ENCODE measurements around the gene CNIH4.

DNA sequence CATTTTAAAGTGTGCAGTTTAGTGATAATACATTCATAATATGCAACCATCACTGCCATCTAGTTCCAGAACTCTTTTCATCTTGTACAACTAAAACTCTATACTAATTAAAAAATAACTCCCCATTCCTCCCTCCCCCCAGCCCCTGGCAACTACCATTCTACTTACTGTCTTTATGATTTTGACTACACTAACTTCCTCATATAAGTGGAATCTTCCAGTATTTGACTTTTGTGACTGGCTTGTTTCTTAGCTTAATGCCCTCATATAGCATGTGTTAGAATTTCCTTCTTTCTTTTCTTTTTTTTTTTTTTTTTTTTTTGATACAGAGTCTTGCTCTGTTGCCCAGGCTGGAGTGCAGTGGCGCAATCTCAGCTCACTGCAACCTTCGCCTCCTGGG, 25.4 kb upstream of the CNIH4 start:
- TF ChIP-seq, protein P1, sequence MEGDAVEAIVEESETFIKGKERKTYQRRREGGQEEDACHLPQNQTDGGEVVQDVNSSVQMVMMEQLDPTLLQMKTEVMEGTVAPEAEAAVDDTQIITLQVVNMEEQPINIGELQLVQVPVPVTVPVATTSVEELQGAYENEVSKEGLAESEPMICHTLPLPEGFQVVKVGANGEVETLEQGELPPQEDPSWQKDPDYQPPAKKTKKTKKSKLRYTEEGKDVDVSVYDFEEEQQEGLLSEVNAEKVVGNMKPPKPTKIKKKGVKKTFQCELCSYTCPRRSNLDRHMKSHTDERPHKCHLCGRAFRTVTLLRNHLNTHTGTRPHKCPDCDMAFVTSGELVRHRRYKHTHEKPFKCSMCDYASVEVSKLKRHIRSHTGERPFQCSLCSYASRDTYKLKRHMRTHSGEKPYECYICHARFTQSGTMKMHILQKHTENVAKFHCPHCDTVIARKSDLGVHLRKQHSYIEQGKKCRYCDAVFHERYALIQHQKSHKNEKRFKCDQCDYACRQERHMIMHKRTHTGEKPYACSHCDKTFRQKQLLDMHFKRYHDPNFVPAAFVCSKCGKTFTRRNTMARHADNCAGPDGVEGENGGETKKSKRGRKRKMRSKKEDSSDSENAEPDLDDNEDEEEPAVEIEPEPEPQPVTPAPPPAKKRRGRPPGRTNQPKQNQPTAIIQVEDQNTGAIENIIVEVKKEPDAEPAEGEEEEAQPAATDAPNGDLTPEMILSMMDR (IDR thresholded peaks at IDR 0.05; ENCODE audit: poor library complexity): no peak
- TF ChIP-seq EZH2 (IDR thresholded peaks at IDR 0.05; ENCODE audit: borderline replicate concordance): no peak
- no peak for TF ChIP-seq EZH2phosphoT487 (IDR thresholded peaks at IDR 0.05; ENCODE audit: low read depth, severe bottlenecking, unreplicated experiment)

All from hepatocyte (in vitro differentiated cells).